Measurements from ENCODE around the gene ARHGAP24. TPM values are rescaled to one million over a fixed set of nuclear protein-coding genes. Genes with fewer than 3 reads are reported as not detected.

Gene ARHGAP24
- total and polyA plus RNA-seq, 2 experiments from 2014 or later, result 0.21 to 0.36 TPM

- no peaks in the 10 kb centered on the region for H4K20me1 ChIP-seq (replicated peaks; ENCODE audit: insufficient read depth)
- TF ChIP-seq NANOG (IDR thresholded peaks at IDR 0.05; ENCODE audit: borderline replicate concordance) (no peak), JUNB (IDR thresholded peaks at IDR 0.05; ENCODE audit: unreplicated experiment) (no peak), POLR2AphosphoS5 (IDR thresholded peaks at IDR 0.05; ENCODE audit: low read depth) (no peak), EZH2phosphoT487 (IDR thresholded peaks at IDR 0.05; ENCODE audit: unreplicated experiment) (no peak), ETS1 (IDR thresholded peaks at IDR 0.05) (no peak), ZNF331 (CRISPR knock-in tag; IDR thresholded peaks at IDR 0.05; ENCODE audit: low read depth) (no peak), ZNF114 (CRISPR knock-in tag; IDR thresholded peaks at IDR 0.05) (no peak), STAT1 (IDR thresholded peaks at IDR 0.05; ENCODE audit: unreplicated experiment) (no peak), CREB1 (CRISPR knock-in tag; IDR thresholded peaks at IDR 0.05; ENCODE audit: low read depth) (no peak), EZH2 (IDR thresholded peaks at IDR 0.05; ENCODE audit: low read depth, unreplicated experiment) (no peak)
- TF ChIP-seq, protein P1, sequence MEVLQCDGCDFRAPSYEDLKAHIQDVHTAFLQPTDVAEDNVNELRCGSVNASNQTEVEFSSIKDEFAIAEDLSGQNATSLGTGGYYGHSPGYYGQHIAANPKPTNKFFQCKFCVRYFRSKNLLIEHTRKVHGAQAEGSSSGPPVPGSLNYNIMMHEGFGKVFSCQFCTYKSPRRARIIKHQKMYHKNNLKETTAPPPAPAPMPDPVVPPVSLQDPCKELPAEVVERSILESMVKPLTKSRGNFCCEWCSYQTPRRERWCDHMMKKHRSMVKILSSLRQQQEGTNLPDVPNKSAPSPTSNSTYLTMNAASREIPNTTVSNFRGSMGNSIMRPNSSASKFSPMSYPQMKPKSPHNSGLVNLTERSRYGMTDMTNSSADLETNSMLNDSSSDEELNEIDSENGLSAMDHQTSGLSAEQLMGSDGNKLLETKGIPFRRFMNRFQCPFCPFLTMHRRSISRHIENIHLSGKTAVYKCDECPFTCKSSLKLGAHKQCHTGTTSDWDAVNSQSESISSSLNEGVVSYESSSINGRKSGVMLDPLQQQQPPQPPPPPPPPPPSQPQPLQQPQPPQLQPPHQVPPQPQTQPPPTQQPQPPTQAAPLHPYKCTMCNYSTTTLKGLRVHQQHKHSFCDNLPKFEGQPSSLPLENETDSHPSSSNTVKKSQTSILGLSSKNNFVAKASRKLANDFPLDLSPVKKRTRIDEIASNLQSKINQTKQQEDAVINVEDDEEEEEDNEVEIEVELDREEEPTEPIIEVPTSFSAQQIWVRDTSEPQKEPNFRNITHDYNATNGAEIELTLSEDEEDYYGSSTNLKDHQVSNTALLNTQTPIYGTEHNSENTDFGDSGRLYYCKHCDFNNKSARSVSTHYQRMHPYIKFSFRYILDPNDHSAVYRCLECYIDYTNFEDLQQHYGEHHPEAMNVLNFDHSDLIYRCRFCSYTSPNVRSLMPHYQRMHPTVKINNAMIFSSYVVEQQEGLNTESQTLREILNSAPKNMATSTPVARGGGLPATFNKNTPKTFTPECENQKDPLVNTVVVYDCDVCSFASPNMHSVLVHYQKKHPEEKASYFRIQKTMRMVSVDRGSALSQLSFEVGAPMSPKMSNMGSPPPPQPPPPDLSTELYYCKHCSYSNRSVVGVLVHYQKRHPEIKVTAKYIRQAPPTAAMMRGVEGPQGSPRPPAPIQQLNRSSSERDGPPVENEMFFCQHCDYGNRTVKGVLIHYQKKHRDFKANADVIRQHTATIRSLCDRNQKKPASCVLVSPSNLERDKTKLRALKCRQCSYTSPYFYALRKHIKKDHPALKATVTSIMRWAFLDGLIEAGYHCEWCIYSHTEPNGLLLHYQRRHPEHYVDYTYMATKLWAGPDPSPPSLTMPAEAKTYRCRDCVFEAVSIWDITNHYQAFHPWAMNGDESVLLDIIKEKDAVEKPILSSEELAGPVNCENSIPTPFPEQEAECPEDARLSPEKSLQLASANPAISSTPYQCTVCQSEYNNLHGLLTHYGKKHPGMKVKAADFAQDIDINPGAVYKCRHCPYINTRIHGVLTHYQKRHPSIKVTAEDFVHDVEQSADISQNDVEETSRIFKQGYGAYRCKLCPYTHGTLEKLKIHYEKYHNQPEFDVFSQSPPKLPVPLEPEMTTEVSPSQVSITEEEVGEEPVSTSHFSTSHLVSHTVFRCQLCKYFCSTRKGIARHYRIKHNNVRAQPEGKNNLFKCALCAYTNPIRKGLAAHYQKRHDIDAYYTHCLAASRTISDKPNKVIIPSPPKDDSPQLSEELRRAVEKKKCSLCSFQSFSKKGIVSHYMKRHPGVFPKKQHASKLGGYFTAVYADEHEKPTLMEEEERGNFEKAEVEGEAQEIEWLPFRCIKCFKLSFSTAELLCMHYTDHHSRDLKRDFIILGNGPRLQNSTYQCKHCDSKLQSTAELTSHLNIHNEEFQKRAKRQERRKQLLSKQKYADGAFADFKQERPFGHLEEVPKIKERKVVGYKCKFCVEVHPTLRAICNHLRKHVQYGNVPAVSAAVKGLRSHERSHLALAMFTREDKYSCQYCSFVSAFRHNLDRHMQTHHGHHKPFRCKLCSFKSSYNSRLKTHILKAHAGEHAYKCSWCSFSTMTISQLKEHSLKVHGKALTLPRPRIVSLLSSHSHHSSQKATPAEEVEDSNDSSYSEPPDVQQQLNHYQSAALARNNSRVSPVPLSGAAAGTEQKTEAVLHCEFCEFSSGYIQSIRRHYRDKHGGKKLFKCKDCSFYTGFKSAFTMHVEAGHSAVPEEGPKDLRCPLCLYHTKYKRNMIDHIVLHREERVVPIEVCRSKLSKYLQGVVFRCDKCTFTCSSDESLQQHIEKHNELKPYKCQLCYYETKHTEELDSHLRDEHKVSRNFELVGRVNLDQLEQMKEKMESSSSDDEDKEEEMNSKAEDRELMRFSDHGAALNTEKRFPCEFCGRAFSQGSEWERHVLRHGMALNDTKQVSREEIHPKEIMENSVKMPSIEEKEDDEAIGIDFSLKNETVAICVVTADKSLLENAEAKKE (CRISPR knock-in tag; IDR thresholded peaks at IDR 0.05), result no peak
- TF ChIP-seq, protein P2, sequence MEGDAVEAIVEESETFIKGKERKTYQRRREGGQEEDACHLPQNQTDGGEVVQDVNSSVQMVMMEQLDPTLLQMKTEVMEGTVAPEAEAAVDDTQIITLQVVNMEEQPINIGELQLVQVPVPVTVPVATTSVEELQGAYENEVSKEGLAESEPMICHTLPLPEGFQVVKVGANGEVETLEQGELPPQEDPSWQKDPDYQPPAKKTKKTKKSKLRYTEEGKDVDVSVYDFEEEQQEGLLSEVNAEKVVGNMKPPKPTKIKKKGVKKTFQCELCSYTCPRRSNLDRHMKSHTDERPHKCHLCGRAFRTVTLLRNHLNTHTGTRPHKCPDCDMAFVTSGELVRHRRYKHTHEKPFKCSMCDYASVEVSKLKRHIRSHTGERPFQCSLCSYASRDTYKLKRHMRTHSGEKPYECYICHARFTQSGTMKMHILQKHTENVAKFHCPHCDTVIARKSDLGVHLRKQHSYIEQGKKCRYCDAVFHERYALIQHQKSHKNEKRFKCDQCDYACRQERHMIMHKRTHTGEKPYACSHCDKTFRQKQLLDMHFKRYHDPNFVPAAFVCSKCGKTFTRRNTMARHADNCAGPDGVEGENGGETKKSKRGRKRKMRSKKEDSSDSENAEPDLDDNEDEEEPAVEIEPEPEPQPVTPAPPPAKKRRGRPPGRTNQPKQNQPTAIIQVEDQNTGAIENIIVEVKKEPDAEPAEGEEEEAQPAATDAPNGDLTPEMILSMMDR (conservative IDR thresholded peaks at IDR 0.05; ENCODE audit: low read depth in 2 of 2), result no peak
- TF ChIP-seq, protein P3, sequence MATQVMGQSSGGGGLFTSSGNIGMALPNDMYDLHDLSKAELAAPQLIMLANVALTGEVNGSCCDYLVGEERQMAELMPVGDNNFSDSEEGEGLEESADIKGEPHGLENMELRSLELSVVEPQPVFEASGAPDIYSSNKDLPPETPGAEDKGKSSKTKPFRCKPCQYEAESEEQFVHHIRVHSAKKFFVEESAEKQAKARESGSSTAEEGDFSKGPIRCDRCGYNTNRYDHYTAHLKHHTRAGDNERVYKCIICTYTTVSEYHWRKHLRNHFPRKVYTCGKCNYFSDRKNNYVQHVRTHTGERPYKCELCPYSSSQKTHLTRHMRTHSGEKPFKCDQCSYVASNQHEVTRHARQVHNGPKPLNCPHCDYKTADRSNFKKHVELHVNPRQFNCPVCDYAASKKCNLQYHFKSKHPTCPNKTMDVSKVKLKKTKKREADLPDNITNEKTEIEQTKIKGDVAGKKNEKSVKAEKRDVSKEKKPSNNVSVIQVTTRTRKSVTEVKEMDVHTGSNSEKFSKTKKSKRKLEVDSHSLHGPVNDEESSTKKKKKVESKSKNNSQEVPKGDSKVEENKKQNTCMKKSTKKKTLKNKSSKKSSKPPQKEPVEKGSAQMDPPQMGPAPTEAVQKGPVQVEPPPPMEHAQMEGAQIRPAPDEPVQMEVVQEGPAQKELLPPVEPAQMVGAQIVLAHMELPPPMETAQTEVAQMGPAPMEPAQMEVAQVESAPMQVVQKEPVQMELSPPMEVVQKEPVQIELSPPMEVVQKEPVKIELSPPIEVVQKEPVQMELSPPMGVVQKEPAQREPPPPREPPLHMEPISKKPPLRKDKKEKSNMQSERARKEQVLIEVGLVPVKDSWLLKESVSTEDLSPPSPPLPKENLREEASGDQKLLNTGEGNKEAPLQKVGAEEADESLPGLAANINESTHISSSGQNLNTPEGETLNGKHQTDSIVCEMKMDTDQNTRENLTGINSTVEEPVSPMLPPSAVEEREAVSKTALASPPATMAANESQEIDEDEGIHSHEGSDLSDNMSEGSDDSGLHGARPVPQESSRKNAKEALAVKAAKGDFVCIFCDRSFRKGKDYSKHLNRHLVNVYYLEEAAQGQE (IDR thresholded peaks at IDR 0.05; ENCODE audit: unreplicated experiment), result no peak
- no peak overlapping the region for H3K27ac ChIP-seq (ENCODE audit: low read depth)
- no peaks in the 10 kb centered on the region for H3K27me3 ChIP-seq (ENCODE audit: insufficient read depth)
- H3K36me3 ChIP-seq (ENCODE audit: insufficient read depth), result no peaks in the 10 kb centered on the region
- Mint-ChIP-seq H3K4me3 (no peak overlapping the region), H3K9me3 (peaks cover 3% of the 10 kb centered on the region; the same call in 2 of the 3 replicates), H3K36me3 (ENCODE audit: low read depth) (no peaks in the 10 kb centered on the region), H3K4me1 (peaks cover 2% of the 10 kb centered on the region; the same call in 1 of the 3 replicates), H3K27me3 (ENCODE audit: insufficient read depth, low read depth, poor library complexity) (peaks cover 3% of the 10 kb centered on the region), H3K27ac (no peak overlapping the region)
- H3K4me2 ChIP-seq, result no peak overlapping the region
- no peaks in the 10 kb centered on the region for H3K79me2 ChIP-seq (replicated peaks; ENCODE audit: insufficient read depth)
- peak overlapping the region; percentile 76; the same call in 1 of the 2 replicates for H2AFZ ChIP-seq
- H3F3A ChIP-seq (replicated peaks; ENCODE audit: low read depth), result no peaks in the 10 kb centered on the region
- H3K4me3 ChIP-seq, result no peak overlapping the region
- no peak for DNase-seq (ENCODE audit: low spot score)
- H3K9me2 ChIP-seq (ENCODE audit: insufficient read depth), result no peaks in the 10 kb centered on the region
- no peak for ATAC-seq
- no peaks in the 10 kb centered on the region for H3K4me1 ChIP-seq (ENCODE audit: insufficient read depth)
These were observed 35.7 kb downstream of the ARHGAP24 start for GRCh38 chr4:85510632-85510984.
